GM18508 (cell line): Measurements from ENCODE around the gene RABIF.

Experiments
- ATAC-seq: cut with Tn5 transposase; IDR thresholded peaks from one replicate; pipeline ENCODE4 v1.9.1; 2021; ENCODE audit warnings: moderate number of reproducible peaks; ENCODE audit not compliant: insufficient read depth, unreplicated experiment

RABIF gene

DNA sequence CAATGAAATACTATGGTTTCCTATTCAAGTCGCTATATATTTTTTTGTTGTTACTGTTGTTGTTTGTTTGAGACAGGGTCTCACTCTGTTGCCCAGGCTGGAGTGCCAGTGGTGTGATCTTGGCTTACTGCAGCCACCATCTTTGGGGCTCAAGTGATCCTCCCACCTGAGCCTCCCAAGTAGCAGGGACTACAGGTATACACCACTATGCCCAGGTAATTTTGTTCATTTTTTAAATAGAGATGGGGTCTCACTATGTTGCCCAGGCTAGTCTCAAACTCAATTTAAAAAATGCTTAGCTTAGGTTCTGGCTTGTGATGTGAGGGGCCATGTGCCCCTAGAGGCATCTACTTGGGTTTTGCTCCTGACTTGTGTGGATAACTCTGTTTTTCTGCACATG, 9.8 kb downstream of the RABIF start:
- no peak for ATAC-seq

DNA sequence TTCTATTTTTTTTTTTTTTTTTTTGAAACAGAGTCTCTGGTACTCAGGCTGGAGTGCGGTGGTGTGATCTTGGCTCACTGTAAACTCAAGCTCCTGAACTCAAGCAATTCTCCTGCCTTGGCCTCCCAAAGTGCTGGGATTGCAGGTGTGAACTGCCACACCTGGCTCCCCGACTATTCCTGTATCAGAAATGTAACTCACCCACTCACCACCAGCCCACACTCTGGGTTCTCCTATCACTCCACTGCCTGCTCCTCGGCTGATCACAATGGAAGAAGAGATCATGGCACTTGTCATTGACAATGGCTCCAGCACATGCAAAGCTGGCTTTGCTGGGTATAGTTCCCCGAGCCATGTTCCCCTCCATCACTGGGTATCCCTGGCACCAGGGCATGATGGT, 15.9 kb downstream of the RABIF start:
- no peak for ATAC-seq

DNA sequence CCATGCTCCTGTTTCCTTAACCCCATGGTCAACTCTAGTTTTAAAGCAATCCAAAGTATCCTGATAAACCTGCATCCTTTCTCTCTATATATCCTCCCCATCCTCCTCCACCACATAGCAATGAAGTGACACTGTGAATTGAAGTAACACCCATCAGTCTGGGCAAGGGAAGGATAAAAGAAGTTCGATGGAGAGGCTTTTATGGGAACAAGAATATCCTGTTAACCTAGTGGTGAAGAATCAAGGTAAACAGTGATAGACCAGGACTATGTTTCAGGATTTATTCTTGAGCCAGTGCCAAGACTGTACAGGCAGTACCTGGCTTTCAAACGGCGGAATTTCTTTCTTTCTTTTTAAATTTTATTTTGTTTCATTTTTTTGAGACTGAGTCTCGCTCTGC, 17.6 kb downstream of the RABIF start:
- ATAC-seq: no peak

DNA sequence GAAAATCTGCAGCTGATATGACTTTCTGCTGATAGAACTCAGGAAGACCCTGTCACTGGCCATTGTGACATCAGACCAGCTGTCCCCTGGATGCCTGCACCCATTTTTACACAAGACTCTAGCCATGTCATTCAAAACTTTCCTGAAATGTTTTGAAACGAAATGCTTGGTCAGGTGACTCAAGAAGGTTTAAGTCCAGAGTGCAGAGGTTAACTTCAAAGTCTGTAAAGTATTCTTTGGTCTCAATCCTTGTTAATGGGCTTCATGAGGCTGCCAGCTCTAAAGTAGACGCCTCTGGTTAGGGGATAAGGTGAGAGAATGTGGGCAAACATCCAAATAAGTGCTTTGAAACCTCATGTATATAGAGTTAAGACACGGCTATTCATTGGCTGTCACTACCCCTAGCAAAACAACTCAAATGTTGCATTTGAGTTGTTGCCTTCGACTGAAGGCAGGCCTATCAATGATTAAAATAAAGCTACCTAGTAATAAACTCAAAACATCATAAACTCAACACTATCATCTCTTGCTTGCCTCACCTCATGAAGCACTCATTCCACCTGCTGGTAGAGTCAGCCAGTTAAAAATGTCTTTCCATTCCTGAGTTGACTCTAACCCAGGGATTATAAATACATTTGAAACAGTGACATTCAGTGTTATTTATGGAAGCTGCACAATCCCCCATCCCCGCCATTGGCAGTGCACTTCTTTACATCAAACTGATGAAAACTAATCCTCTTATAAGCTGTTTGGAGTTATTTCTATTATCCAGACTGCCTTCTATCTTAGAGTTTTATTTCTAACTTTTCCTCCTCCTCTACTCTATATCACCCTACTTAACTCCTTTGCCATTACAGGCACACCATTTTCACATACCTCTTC, 26.0 kb downstream of the RABIF start:
- ATAC-seq: no peak

DNA sequence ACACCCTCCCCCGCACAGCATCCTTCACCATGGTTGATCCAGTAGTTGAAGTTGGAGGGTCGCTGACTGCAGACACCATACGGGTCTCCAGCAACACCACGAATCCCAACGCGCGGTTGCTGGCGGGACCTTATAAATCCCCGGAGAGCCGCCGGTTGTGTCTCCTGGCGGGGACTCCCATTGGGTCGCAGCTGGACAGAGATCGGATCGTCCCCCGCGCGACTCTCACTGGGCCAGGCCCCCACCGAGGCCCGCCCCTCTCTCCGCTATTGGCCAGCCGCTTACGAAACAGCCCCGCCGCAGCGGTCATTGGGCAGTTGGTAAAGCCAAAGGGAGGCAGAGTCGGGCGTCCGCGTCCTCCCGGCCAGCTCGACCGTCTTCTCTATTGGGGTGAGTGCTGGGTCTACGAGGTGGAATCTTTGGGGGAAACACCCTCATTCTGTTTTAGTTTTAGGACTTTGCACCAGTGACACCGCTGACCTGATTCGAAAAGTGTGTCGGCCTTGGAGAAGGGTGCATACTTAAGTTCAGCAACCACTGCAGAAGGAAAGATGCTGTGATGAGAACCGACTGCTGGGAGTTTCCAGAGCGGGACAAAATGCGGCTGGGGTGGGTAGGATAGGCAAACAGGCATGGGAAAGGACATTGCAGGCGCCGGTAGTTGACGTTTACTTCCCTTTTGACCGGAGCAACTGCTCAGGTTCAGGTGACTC, 27.4 kb downstream of the RABIF start:
- ATAC-seq: no peak

DNA sequence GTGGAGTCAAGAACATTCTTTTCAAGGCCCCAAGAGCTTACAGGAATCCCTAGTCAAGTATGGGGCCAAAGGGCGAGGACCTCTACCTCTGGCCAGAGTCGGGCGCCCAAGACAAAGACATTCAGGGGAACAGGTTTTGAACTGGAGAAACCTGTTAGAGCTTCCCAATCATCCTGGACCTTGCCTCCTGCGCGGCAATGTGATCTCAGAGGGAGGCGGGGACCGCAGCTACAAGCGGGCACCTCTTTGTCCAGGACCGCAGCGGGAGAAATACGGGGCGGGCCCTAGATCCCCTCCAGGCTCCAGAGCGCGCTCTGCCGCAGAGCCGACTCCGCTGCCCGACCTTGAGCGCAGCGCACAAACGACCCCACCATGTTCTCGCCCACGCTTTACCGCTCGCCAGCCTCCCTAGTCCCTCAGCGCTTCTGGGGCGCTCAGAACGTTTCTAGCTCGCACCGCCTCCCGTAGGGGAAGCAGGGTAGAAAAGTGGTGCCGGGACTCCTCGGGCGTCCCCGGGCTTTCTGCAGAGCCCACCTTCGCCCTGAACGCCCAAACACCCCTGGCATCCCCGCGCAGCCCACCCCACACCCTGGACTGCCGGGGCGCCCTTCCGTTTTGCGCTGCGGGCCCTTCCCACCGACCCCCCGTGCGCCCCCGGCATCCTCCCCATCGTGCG, 28.1 kb downstream of the RABIF start:
- ATAC-seq: no peak

DNA sequence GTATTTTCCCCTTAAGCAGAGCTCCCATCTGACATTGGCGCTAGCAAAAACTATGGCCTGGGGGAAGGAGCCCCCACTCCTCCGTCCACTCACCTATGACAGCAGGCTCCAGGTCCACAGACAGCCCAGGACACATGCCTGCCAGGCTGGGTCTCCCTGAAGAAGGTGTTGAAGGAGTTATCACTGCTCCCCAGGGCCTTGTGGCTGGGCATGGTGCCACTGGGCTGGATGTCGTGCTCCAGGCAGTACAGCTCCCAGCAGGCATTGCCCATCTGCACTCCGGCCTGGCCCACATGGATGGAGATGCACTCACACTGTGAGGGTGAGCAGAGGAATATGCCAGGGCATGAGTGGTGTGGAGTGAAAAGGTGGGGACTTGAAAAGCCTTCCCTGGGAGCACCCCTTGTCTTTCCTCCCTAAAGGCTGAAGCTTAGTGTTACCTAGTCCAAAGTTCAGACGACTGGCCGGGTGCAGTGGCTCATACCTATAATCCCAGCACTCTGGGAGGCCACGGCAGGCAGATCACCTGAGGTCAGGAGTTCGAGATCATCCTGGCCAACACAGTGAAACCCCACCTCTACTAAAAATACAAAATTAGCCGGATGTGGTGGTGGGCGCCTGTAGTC, 30.0 kb downstream of the RABIF start:
- ATAC-seq: no peak

DNA sequence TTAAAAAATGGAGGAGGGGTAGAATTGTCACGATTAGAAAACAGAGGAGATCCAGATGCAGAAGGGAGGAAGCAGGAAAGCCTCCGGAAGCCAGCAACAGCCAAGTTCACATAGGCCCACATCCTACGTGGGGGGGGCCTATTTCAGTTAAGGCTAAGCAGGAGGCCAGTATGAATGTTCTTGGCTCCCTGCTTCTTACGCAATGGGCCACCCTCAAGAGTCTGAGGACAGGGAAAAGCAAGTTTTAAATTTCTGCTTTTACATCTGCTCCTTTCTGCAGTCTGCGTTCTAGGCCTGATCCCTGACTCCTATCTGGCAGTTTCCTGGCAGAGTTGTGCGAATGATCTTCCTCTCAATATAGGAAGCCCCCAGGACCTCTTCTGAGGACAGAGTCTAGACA, 30.6 kb downstream of the RABIF start:
- no peak for ATAC-seq

DNA sequence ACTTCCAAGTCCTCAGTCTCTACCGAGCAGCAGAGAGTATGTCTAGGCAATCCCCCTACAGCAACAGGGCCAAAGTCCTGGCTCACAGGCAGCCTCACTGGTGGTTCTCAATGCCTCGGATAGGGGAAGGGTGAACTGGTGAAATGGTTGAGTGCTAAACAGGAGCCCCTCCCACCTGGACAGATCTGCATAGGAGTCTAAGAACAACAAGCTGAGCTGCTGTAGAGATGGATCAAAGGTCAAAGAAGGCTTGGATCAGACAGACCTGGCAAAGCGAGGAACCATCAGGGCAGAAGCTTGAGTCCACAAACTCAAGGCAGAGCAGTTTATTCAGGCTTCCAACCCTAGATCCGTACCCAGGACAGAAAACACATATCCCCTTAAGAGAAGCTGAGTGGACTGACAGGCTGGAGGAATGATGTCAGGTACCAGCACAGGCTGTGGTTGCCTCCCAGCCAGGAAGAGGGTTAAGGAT, 31.8 kb downstream of the RABIF start:
- ATAC-seq: no peak

DNA sequence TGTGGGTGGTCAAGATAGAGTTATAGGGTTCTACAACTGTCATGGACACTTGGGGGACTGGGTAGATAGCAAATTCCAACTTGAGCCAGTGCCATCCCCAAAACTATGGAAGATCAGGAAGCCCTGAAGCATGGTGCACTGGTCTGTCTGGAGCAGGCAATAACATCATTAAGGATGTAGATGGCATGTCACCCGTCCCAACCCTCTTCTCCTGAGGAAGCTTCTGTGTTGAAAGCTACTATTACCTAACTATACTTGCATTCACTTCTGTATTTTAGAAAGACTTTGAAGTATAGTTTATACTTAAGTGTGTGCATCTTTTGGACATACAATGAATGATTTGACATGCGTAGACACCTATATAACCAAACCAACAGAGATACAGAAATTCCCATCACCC, 32.9 kb downstream of the RABIF start:
- ATAC-seq: no peak

DNA sequence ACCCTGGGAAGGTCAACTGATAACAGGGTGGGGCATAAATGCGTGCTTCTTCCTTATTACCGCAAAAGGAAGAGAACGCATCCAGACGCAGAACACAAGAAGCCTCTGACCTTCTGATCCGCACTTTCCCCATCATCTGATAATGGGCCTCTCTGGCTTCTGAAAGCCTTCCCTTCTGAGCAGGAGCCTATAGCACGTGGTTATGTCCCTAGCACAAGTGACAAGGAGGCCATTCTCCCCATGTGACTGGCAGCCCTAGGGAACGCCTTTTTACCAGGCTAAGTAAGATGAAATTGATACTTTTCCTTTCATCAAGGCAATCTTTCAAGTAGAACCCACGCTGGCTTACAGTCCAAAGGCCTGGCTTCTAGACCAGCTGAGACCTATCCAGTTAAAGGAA, 34.2 kb downstream of the RABIF start:
- no peak for ATAC-seq

DNA sequence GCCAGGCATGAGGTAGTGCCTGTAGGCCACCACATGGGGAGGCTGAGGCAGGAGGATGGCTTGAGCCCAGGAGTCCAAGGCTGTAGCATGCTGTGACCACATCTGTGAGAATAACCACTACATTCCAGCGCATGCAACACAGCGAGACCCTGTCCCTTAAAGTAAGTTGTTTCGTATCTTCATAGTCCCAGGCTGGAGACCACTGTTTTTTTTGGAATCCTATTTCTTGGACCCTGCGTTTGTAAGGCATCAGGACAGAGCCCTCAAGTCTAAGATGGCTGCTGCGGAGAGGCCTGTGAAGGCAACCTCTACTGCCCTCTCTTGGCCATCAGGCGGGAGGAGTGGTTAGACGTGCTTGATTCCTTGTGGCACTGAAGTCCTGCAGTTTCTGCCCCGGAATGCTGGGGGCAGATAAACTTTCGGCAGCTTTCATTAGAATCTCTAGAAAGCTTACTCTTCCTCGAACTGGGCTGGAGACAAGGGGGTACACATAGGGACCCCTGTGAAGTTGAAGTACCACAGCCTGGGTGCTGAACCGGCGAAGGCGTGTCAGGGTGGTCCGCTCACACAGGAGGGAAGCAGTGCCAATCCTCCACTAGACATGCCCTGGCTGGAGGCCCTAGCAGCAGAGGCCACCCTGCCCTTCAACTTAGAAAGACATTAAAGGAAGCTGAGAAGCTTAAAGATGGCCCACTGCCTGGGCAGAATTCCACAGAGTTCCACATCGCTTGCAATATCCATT, 36.6 kb downstream of the RABIF start:
- ATAC-seq: no peak

DNA sequence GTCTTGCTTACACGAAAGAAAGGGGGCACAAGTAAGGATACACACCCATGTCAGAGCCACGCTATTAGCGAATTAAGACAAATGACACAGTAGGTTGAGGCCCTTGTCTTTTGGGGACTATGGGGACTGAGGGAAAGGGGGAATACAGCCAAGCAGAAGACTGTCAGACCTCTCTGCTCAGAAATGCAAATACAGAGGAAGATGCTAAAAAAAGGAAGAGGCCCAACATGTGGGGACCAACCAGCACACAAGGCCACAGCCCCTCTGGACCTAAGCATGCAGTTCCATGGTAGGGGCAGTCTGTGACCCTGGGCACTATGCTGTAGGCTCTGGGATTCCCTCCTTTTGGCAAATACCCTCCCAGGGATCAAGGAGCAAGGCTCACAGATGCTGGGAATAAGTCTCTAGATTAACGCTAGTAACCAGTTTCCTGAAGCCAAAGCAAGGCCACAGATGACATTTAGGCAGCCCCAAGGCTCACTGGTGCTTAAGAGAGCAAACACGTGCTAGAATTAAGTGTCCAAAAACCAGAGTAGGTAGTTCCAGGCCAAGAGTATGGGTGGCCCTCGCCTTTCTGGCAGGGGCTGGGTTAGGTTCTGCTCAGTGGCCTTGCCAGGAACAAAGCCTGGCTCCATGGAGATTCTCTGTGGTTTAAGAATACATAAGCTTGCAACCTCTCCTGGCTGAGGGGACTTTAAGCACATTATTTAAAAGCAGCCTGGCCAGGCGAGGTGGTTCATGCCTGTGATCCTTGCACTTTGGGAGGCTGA, 38.2 kb downstream of the RABIF start:
- ATAC-seq: no peak

DNA sequence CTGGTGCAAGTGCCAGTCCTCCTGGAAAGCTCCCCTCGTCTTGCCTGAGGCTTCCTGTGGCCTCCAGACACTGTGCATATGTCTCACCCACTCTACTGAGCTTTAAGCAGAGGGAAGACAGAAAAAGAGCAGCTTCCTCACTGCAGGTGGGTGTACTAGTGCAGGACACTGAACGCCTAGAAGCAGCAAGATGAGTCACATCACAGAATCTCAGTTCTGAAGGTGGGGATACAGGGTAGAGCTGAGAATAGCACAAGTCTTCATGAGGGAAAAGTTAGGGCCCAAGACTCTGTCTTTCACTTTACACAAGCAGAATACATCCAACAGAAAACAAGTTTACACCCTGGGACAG, 40.8 kb downstream of the RABIF start:
- ATAC-seq: no peak

DNA sequence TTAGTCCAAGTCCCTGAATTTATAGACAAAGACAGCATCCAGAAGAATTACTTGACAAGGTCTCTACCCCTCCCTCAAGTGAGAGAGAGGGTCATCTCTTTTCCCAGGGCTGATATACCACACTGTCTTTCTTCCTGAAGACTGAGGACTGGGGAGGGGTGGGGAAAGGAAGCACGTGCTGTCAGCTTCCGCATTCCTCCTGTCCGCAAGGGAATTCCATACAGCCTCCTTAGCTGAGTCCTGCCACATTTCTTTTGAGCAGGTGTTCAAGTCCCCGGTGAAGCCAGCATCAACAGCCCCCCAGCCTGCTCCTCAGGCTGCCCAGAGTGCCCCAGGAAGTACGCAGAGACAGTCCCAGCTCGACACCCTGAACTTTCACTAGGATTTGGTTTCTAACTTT, 44.0 kb downstream of the RABIF start:
- no peak for ATAC-seq

DNA sequence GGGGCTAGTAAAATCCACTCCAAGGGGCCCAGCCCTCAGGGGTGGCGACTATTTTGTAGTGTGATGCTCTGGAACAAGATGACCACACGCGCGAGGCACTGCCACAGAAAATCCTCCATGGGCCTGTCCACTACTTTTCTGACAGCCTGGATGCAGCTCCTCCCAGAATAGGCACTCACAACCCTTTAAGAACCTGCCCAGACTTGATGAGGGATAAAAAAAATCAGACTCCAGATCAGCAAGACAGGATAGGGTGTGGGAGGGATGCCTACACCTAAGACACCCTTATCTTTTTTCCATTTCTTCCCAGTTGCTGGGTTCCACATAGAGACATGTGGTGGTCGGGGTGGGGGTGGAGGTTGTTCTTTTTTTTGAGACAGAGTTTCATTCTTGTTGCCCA, 44.7 kb downstream of the RABIF start:
- no peak for ATAC-seq

DNA sequence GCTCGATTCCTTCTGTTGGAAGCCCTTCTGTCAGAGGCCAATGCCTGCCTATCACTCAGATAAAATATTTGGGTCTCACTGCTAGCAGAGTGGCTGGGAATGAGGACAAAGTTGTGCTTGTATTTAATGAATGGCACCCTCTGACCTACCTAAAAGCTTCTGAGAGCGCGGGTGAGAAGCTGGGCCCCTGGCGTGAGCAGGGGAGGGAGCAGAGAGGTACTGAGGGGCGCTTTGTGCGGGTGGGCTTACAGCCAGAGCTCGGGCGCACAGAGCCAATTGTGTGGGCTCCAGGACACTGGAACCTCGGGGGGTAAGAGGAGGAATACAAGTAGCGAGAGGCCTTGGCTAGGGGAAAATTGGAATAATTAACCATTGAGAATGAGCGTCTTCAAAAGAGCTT, 45.9 kb downstream of the RABIF start:
- no peak for ATAC-seq

DNA sequence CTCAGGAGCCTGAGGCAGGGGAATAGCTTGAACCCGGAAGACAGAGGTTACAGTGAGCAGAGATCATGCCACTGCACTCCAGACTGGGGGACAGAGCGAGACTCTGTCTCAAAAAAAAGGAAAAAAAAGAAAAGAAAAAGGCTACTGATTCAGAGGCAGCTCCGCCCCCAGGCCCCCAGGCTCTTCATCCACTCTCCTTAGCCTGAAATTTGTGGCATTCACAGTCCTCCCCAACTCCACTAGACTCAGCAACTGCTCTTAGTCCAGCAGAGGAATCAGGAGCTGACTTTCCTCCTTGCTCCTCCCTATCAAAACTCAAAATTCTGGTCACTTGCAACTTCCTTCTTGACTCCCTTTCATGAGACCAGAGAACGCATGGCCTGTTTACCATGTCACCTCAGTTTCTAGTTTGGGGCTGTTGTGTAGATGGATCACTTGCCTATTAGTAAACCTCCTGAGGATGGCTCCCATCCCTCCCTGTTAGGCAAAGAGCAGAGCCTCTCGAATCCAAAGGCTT, 51.1 kb downstream of the RABIF start:
- no peak for ATAC-seq
